Prostate gland (tissue), 2 donors: ENCODE results near the gene DOCK3. TPM values are rescaled to one million over a fixed set of nuclear protein-coding genes. Genes with fewer than 3 reads are reported as not detected.
"Not testable (repeated sequence)": the region's sequence is repeated elsewhere in the genome, so short reads cannot be mapped to it uniquely, and the experiment has no call there.

Source experiments
- DNase-seq: peaks from one replicate; pipeline ENCODE4 v3.0.0-alpha.2; 2019; ENCODE audit warnings: low spot score
- H3K27ac ChIP-seq, 2 donors: fragments of 200-600 bp; sonication (generic); 2 replicates each; pipeline ENCODE4 v1.5.1; 2017 to 2019
- H3K27me3 ChIP-seq: fragments of 200-600 bp; sonication (generic); replicated peaks from 2 replicates; pipeline ENCODE4 v1.5.1; 2019; ENCODE audit not compliant: insufficient read depth
- H3K36me3 ChIP-seq, 2 donors: fragments of 200-600 bp; sonication (generic); 1 replicate in 1 of 2; 2 replicates in 1 of 2; pipeline versions ENCODE4 v1.5.1 to v1.8.1; 2017 to 2019
- H3K4me1 ChIP-seq: fragments of 200-600 bp; sonication (generic); replicated peaks from 2 replicates; pipeline ENCODE4 v1.5.1; 2019
- H3K4me3 ChIP-seq, 2 donors: fragments of 200-600 bp; sonication (generic); 2 replicates each; pipeline ENCODE4 v1.5.1; 2017 to 2019
- H3K9me3 ChIP-seq: fragments of 200-600 bp; sonication (generic); 2 replicates; pipeline ENCODE4 v1.5.1; 2017
- CTCF ChIP-seq, 4 experiments: fragments of 200-600 bp in 2 of 4; fragments of 450-650 bp in 2 of 4; sonication (generic) in 2 of 4; IDR thresholded peaks; 1 replicate in 3 of 4; 2 replicates in 1 of 4; pipeline ENCODE4 v1.5.1; 2016 to 2019; ENCODE audit warnings: antibody characterized with exemption in 4 of 4, mild to moderate bottlenecking in 2 of 4, moderate library complexity in 2 of 4
- POLR2A ChIP-seq: fragments of 450-650 bp; IDR thresholded peaks from one replicate; pipeline ENCODE4 v1.6.1; 2016; ENCODE audit warnings: antibody characterized with exemption, mild to moderate bottlenecking
- POLR2AphosphoS5 ChIP-seq: sonication (generic); formaldehyde crosslinking; IDR thresholded peaks from one replicate; pipeline ENCODE4 v1.6.1; 2017; ENCODE audit warnings: antibody characterized with exemption
- WGBS: methylation state at CpG from one replicate; pipeline ENCODE4 v1.1.5; 2018; 5-methylcytosine and 5-hydroxymethylcytosine counted together
- intact Hi-C: fragments of 100-400 bp; cut with DNase I; formaldehyde crosslinking; loops from one replicate; pipeline ENCODE4 v1.14.2; 2022
- total RNA-seq, 2 donors: library from RNA; depleted of rRNA; stranded (reverse); fragments of >200 nt; gene quantifications; one replicate each; pipeline ENCODE4 v1.1.0, GENCODE V29; 2016

DOCK3 gene
- total RNA-seq, 2 donors from 2014 or later, result 0.36 to 6.3 TPM

GRCh38 chr3:50759015-50759414, 84.3 kb downstream of the DOCK3 start:
- Histone ChIP-seq H3K4me1 (no peaks in the 10 kb centered on the region), H3K9me3 (no peaks in the 10 kb centered on the region), H3K27ac (no peak overlapping the region), H3K36me3 (no peaks in the 10 kb centered on the region), H3K4me3 (no peak overlapping the region), H3K27me3 (no peaks in the 10 kb centered on the region)
- WGBS, result 94% methylated on average over 5 of the region's 5 CpGs
- intact Hi-C loops, result no loop called here
- no peak for DNase-seq
- no peak for TF ChIP-seq POLR2A
- no peak for TF ChIP-seq CTCF (IDR thresholded peaks at IDR 0.05)
- no peak for TF ChIP-seq POLR2AphosphoS5

GRCh38 chr3:50777680-50778079, 103.0 kb downstream of the DOCK3 start:
- TF ChIP-seq POLR2AphosphoS5 (no peak), CTCF (IDR thresholded peaks at IDR 0.05) (no peak), POLR2A (no peak)
- intact Hi-C loops, result no loop called here
- 96% methylated on average over 1 of the region's 1 CpG for WGBS
- Histone ChIP-seq H3K36me3 (no peaks in the 10 kb centered on the region), H3K9me3 (no peaks in the 10 kb centered on the region), H3K27me3 (no peaks in the 10 kb centered on the region), H3K27ac (no peak overlapping the region), H3K4me1 (no peaks in the 10 kb centered on the region), H3K4me3 (no peak overlapping the region)
- DNase-seq, result no peak

- H3K27me3 ChIP-seq, H3K4me3 ChIP-seq, intact Hi-C loops, H3K4me1 ChIP-seq, H3K9me3 ChIP-seq, H3K36me3 ChIP-seq, DNase-seq, H3K27ac ChIP-seq: not testable (repeated sequence)
- 91% methylated on average over 3 of the region's 3 CpGs for WGBS
Observed at GRCh38 chr3:50781766-50782165, 107.0 kb downstream of the DOCK3 start.

GRCh38 chr3:50786631-50787030, 111.9 kb downstream of the DOCK3 start:
- DNase-seq, result no peak
- no peak overlapping the region for H3K27ac ChIP-seq
- WGBS, result 84% methylated on average over 5 of the region's 5 CpGs
- no peaks in the 10 kb centered on the region for H3K27me3 ChIP-seq
- H3K36me3 ChIP-seq, result no peaks in the 10 kb centered on the region
- no peaks in the 10 kb centered on the region for H3K9me3 ChIP-seq
- intact Hi-C loops, result no loop called here
- H3K4me1 ChIP-seq, result no peaks in the 10 kb centered on the region
- no peak overlapping the region for H3K4me3 ChIP-seq
- no peak for TF ChIP-seq POLR2A
- TF ChIP-seq POLR2AphosphoS5, result no peak
- no peak for TF ChIP-seq CTCF (IDR thresholded peaks at IDR 0.05)

GRCh38 chr3:50790894-50791293, 116.2 kb downstream of the DOCK3 start:
- H3K27ac ChIP-seq, H3K27me3 ChIP-seq, H3K4me3 ChIP-seq, DNase-seq, H3K4me1 ChIP-seq, intact Hi-C loops, H3K9me3 ChIP-seq, H3K36me3 ChIP-seq: not testable (repeated sequence)
- WGBS, result 64% methylated on average over 3 of the region's 3 CpGs

- H3K36me3 ChIP-seq, result no peaks in the 10 kb centered on the region
- intact Hi-C loops, result no loop called here
- 84% methylated on average over 4 of the region's 4 CpGs for WGBS
- no peak overlapping the region for H3K4me3 ChIP-seq
- TF ChIP-seq POLR2A (no peak), POLR2AphosphoS5 (no peak), CTCF (IDR thresholded peaks at IDR 0.05) (no peak)
- no peaks in the 10 kb centered on the region for H3K4me1 ChIP-seq
- DNase-seq, result no peak
- no peaks in the 10 kb centered on the region for H3K27me3 ChIP-seq
- H3K27ac ChIP-seq, result no peak overlapping the region
- no peaks in the 10 kb centered on the region for H3K9me3 ChIP-seq
Observed at GRCh38 chr3:50792568-50792967, 117.8 kb downstream of the DOCK3 start.

GRCh38 chr3:50803805-50804204, 129.1 kb downstream of the DOCK3 start:
- H3K4me3 ChIP-seq, H3K4me1 ChIP-seq, H3K27ac ChIP-seq, H3K9me3 ChIP-seq, H3K36me3 ChIP-seq, H3K27me3 ChIP-seq, intact Hi-C loops, DNase-seq: not testable (repeated sequence)
- WGBS, result 98% methylated on average over 26 of the region's 27 CpGs

- H3K27ac ChIP-seq, H3K4me3 ChIP-seq, H3K27me3 ChIP-seq, intact Hi-C loops, H3K4me1 ChIP-seq, H3K9me3 ChIP-seq, H3K36me3 ChIP-seq, DNase-seq: not testable (repeated sequence)
- 98% methylated on average over 20 of the region's 20 CpGs for WGBS
Observed at GRCh38 chr3:50804376-50804775, 129.6 kb downstream of the DOCK3 start.
